GM21381 (cell line): ENCODE measurements around the gene EDEM2.
A peak's percentile ranks its signal among the peaks of the same experiment; 100 is the strongest.
"Not testable (repeated sequence)": the region's sequence is repeated elsewhere in the genome, so short reads cannot be mapped to it uniquely, and the experiment has no call there.

Experiments
- ATAC-seq: cut with Tn5 transposase; IDR thresholded peaks from one replicate; pipeline ENCODE4 v1.9.1; 2021; ENCODE audit warnings: mild to moderate bottlenecking, moderate library complexity; ENCODE audit not compliant: unreplicated experiment

The EDEM2 gene

DNA sequence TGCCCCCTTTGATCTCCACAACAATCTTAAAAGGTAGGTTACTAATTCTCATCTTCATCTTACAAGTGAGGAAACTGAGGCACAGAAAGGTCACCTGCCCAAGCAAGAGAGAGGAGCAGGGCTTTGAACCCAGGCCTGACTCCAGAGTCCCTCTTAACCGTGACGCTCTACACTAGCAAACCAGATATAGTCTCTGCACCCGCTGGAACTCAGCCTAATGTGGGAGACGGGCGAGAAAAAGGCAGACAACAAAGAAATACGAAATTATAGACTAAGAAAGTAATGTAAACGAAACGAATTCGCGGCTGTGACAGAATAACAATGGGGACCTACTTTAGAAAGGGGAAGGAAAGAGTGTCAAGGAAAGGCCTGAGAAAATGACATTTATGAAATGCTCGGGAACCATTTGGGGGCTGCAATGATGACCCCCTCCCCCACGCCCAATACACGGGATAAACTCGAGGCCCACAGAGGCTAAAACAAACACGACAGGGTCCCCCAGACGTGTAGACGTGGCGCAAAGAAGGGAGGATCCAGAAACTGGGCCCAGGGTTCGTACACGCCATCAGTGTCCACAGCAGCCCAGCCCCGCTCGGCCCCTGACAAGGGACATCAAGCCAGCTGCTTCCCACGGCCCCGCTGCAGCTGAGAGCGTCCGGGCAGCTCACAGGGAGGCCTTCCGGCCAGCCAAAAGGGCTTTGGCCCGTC, 55.2 kb downstream of the EDEM2 start:
- peak; percentile 18 for ATAC-seq

- no peak for ATAC-seq
These were observed 58.6 kb downstream of the EDEM2 start for GRCh38 chr20:35088231-35089145.

- ATAC-seq: no peak
These were observed 59.3 kb downstream of the EDEM2 start for GRCh38 chr20:35087791-35088190.

GRCh38 chr20:35087355-35087754, 59.8 kb downstream of the EDEM2 start:
- ATAC-seq: no peak

DNA sequence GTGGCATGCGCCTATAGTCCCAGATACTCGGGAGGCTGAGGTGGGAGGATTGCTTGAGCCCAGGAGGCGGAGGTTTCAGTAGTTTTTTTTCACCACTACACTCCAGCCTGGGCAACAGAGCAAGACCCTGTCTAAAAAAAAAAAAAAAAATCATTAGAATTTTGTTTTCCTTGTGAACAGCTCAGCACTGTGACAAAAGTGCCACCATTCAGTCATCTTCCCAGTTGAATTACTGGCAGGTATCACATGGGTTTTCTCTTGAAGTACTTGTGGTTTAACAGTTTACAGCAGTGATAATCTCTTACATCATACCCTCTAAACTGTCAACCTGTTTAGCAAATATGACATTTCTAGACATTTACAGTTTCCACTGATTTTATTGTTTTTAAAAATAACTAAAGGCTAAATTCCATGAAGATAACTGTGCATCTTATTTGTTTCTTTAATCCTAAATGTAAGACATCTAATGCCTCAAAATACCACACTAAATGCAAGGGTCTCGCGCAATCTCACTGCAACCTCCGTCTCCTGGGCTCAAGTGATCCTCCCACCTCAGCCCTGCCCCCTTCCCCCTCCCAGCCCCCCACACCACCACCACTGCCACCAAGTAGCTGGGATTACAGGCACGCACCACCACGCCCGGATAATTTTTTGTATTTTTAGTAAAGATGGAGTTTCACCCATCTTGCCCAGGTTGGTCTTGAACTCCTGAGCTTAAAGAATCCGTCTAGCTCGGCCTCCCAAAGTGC, 61.5 kb downstream of the EDEM2 start:
- ATAC-seq: no peak

- no peak for ATAC-seq
These were observed 62.1 kb downstream of the EDEM2 start for GRCh38 chr20:35084998-35085397.

DNA sequence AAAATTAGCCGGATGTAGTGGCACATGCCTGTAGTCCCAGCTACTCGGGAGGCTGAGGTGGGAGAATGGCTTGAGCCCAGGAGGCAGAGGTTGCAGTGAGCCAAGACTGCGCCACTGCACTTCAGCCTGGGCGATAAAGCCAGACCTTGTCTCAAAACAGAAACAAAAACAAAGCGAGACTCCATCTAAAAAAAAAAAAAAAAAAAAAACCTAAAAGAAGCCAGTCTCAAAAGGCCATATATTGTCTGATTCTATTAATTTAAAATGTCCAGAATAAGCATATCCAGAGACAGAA, 66.8 kb downstream of the EDEM2 start:
- ATAC-seq: not testable (repeated sequence)

DNA sequence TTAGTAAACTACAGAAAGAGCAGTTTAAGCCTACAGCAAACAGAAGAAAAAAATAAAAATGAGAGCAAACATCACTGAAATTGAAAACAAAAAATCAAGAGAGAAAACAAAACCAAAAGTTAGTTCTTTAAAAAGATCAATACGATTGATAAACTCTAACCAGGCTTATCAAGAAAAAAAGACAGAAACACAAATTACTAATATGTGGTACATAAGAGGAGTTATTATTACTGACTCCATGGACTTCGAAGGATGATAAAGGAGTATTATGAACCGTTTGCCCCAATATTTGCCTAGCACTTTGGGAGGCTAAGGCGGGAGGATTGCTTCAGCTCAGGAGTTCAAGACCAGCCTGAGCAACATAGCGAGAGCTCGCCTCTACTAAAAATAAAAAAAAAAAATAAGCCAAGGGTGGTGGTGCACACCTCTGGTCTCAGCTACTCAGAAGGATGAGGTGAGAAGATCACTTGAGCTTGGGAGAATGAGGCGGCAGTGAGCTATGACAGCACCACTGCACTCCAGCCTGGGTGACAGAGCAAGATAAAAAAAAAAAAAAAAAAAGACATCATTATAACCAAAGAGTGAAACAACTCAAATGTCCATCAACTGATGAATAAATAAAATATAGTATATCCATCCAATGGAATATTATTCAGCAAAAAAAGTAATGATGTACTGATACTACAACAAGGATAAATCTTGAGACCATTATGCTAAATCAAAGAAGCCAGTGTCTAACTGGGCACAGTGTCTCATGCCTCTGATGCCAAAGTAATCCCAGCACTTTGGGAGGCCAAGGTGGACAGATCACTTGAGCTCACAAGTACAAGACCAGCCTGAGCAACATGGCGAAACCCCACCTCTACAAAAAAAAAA, 67.4 kb downstream of the EDEM2 start:
- no peak for ATAC-seq

DNA sequence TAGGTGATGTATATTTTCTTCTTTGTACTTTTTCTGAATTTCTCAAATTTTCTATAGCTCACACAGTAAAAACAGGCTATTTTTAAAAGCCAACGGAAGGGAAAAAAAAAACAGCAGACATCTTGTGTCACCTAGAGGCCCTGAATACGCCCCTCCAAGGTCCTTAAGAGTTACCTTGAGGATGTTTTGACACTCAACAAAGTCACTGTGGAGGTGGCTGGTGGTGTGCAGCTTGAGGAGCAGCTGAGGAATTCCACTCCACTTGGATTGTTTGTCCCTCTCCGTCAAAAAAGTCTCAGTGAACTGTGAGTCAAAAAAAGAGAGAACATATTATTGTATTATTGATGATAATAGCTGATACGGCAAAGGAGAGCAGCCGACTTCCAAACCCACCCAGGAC, 69.3 kb downstream of the EDEM2 start:
- ATAC-seq: no peak

DNA sequence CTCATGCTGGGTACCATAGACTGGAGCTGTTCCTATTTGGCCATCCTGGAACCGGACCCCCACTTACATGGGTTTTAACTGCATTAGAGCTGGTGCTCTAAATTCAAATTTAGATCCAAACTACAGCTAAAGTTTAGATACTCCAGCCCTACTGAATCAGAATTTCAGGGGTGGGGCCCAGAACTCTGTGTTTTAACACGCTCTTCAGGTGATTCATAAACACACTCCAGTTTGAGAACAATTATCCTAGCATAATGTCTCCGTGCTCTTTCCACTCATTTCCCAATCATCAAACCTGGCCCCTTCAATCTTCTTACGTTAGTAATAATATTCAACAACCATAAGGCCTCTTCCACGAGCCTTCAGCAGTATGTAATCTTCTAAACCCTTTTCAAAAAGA, 69.8 kb downstream of the EDEM2 start:
- no peak for ATAC-seq

- ATAC-seq: not testable (repeated sequence)
These were observed 75.5 kb downstream of the EDEM2 start for GRCh38 chr20:35071436-35072153.

DNA sequence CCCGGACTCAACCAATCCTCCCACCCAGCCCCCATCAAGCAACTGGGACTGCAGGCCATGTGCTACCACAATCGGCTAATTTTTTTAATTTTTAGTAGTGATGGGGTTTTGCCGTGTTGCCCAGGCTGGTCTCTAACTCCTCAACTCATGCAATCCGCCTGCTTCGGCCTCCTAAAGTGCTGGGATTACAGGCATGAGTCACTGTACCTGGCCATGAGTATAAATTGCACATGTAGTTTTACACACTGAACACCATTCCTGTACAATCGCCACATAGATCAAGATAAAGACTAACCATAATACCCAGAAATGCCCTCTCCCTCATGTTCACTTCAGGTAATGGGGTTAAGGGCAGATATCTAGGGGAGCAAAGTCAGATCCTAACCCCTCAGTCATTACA, 80.9 kb downstream of the EDEM2 start:
- ATAC-seq: no peak
